Lung (tissue), 12 donors: Measurements from ENCODE around the gene ALKBH5. TPM values are rescaled to one million over a fixed set of nuclear protein-coding genes. Genes with fewer than 3 reads are reported as not detected.
A peak's percentile ranks its signal among the peaks of the same experiment; 100 is the strongest.

Source experiments
- ATAC-seq: fragments of 200-7000 bp; cut with Tn5 transposase; one replicate; pipeline ENCODE4 v1.9.1; 2020; ENCODE audit warnings: moderate number of reproducible peaks; ENCODE audit not compliant: insufficient read depth, low FRiP score
- DNase-seq, 3 donors: peaks; one replicate each; pipeline ENCODE4 v3.0.0-alpha.2; 2013 to 2017
- H3K27ac ChIP-seq, 2 donors: one replicate each; pipeline ENCODE4 v1.5.1; 2013; ENCODE audit warnings: mild to moderate bottlenecking in 2 of 2, moderate library complexity in 2 of 2, control low read depth in 1 of 2, inconsistent platforms in 1 of 2, low read depth in 1 of 2, low read length in 1 of 2
- H3K27me3 ChIP-seq, 3 donors: one replicate each; pipeline ENCODE4 v1.5.1; 2013; ENCODE audit warnings: low read length in 2 of 3; ENCODE audit not compliant: control insufficient read depth in 3 of 3, insufficient read depth in 3 of 3
- H3K36me3 ChIP-seq, 4 donors: one replicate each; pipeline ENCODE4 v1.5.1; 2013; ENCODE audit warnings: low read length in 4 of 4, mild to moderate bottlenecking in 1 of 4, moderate library complexity in 1 of 4; ENCODE audit not compliant: control insufficient read depth in 4 of 4, insufficient read depth in 4 of 4
- H3K4me1 ChIP-seq, 5 donors: one replicate each; pipeline ENCODE4 v1.5.1; 2013; ENCODE audit warnings: low read length in 5 of 5, mild to moderate bottlenecking in 2 of 5, moderate library complexity in 1 of 5; ENCODE audit not compliant: control insufficient read depth in 5 of 5, insufficient read depth in 5 of 5
- H3K4me3 ChIP-seq: one replicate; pipeline ENCODE4 v1.5.1; 2013; ENCODE audit warnings: mild to moderate bottlenecking, control low read depth, moderate library complexity
- H3K9ac ChIP-seq, 2 donors: one replicate each; pipeline ENCODE4 v1.5.1; 2013; ENCODE audit warnings: low read length in 2 of 2, control low read depth in 1 of 2; ENCODE audit not compliant: insufficient read depth in 1 of 2
- H3K9me3 ChIP-seq, 4 donors: one replicate each; pipeline ENCODE4 v1.5.1; 2013; ENCODE audit warnings: low read length in 3 of 4, mild to moderate bottlenecking in 1 of 4, moderate library complexity in 1 of 4; ENCODE audit not compliant: control insufficient read depth in 4 of 4, insufficient read depth in 3 of 4
- WGBS, 2 donors: extraction: QIAGEN DNeasy Blood & Tissue Kit; methylation state at CpG; one replicate each; pipeline ENCODE4 v1.1.7; 2013; 5-methylcytosine and 5-hydroxymethylcytosine counted together
- polyA plus RNA-seq, 2 donors: library from polyadenylated mRNA; stranded (reverse); fragments of 200-250 nt; gene quantifications; one replicate each; pipeline ENCODE4 v1.2.1, GENCODE V29; 2013
- total RNA-seq, 2 donors: library from RNA; depleted of rRNA in 1 of 2; stranded (reverse); fragments of >200 nt in 1 of 2; gene quantifications; one replicate each; pipeline ENCODE4 v1.2.1, GENCODE V29; 2014 to 2021
- TF ChIP-seq, protein P1 (sequence below): IDR thresholded peaks from 2 replicates; pipeline ENCODE4 v1.5.1; 2012; ENCODE audit warnings: mild to moderate bottlenecking; ENCODE audit errors: control extremely low read depth, extremely low read depth
- donor health status: control.
- donor health status: control.
- donor health status: Bipolar disorder and iron deficiency.
- donor health status: healthy.
- donor health status: DM: yes; HTN: yes; CAD: no.

The ALKBH5 gene
- total and polyA plus RNA-seq, 4 donors = 30.2 to 104 (median 59.8) TPM

DNA sequence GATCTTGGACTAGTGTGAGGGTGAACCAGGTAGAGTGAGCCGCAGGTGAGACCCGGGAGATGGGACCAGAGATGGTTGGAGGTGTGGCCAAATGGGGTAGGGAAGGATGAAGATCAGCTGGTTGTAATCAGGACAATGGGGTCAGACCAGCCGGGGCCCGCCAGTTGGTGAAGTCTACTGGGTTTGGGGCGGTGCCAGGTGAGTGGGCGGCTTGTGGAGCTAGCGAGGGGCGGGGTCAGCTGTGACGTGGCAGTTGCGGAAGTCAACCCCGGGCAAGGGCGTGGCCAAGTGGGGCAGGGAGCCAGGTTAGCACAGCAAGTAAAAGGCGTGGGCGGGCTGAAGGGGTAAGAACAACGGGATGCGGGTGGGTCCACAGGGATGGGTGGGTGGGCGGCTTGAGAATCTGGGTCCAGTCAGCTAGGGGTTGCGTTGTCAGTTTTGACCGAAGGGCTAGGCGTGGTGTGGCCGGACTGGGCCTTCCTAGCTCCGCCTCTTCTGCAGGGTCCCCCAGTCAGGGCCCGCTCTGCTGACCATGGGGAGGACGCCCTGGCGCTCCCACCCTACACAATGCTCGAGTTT is 25.5 kb upstream of the ALKBH5 start:
- Histone ChIP-seq H3K27ac (peak overlapping the region in 1 of 2 donors; percentile 45), H3K4me3 (no peak overlapping the region), H3K9ac (no peak overlapping the region), H3K36me3 (no peaks in the 10 kb centered on the region), H3K4me1 (peaks cover 0 to 12% (median 0%) of the 10 kb centered on the region in 5 donors), H3K9me3 (no peaks in the 10 kb centered on the region), H3K27me3 (no peaks in the 10 kb centered on the region)
- peak; percentile 87 to 94 (median 92) for DNase-seq
- 8% methylated on average over 25 to 26 of the region's 26 CpGs for WGBS, 2 donors
- peak; percentile 70 for ATAC-seq
- TF ChIP-seq, protein P1, sequence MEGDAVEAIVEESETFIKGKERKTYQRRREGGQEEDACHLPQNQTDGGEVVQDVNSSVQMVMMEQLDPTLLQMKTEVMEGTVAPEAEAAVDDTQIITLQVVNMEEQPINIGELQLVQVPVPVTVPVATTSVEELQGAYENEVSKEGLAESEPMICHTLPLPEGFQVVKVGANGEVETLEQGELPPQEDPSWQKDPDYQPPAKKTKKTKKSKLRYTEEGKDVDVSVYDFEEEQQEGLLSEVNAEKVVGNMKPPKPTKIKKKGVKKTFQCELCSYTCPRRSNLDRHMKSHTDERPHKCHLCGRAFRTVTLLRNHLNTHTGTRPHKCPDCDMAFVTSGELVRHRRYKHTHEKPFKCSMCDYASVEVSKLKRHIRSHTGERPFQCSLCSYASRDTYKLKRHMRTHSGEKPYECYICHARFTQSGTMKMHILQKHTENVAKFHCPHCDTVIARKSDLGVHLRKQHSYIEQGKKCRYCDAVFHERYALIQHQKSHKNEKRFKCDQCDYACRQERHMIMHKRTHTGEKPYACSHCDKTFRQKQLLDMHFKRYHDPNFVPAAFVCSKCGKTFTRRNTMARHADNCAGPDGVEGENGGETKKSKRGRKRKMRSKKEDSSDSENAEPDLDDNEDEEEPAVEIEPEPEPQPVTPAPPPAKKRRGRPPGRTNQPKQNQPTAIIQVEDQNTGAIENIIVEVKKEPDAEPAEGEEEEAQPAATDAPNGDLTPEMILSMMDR = no peak

DNA sequence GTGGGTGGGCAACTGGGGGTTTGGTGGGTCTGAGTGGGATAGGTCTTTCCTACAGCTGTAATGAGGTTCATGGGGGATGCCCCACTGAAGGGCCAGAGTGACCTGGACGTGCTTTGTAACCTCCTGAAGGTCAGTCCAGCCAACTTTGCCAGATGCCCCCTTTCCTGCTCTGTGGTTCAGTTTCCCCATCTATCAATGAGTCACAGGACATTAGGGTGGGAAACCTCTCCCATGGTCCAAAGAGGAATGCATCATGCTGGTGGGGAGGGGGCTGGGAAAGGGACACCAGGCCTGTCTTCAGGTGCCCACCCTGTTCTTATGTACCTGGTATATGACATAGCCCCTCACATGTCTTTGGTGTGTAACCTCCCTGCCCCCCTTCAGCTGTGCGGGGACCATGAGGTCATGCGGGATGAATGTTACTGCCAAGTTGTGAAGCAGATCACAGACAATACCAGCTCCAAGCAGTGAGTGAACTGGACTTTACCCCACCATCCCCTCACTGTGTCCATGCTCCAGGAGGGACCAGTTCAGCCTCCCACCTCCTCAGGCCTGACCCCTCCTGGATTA is 24.0 kb upstream of the ALKBH5 start:
- Histone ChIP-seq H3K36me3 (no peaks in the 10 kb centered on the region), H3K27ac (no peak overlapping the region), H3K4me3 (no peak overlapping the region), H3K27me3 (no peaks in the 10 kb centered on the region), H3K9ac (no peak overlapping the region), H3K4me1 (peaks cover 0 to 8% (median 0%) of the 10 kb centered on the region in 5 donors), H3K9me3 (no peaks in the 10 kb centered on the region)
- TF ChIP-seq, protein P1 = no peak
- DNase-seq (no peak), ATAC-seq (no peak)
- 91 to 97% methylated on average over 3 of the region's 3 CpGs for WGBS, 2 donors

DNA sequence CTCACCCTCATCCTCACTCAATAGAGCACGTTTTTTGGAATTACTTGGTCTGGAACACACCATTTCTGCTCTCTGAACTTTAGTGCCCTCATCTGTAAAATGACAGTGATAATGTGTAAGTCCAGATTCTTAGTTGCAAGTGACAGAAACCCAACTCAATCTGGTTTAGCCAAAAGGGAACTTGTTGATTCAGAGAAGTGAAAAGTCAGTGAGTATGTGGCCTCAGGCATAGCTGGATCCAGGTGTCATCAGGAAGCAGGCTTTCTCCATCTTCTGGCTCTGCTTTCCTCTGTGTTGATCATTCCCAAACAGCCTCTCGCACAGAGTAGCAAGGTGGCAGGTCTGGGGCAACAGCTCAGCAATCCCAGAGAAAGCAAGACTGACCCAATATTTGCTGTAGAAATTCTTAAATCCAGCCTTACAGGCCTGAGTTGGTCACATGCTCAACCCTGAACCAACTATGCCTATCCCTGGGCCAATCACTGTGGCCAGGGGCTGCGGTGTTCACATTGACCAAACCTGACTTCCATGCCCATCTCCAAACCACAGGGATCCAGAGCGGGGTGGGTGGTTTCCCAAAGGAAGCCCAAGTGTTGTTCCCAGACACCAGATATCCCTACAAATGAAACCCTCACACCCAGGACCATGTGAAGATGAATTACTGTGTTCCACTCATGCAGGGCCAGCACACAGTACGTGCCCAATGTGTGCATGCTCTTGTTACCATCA is 23.3 kb upstream of the ALKBH5 start:
- TF ChIP-seq, protein P1 = no peak
- WGBS, 2 donors = 91 to 92% methylated on average over 5 of the region's 5 CpGs

More for the DNA sequence above, 23.3 kb upstream of the ALKBH5 start:
- DNase-seq = no peak
- ATAC-seq = no peak
- H3K27ac ChIP-seq = no peak overlapping the region
- no peaks in the 10 kb centered on the region for H3K27me3 ChIP-seq
- H3K4me3 ChIP-seq = no peak overlapping the region
- peaks cover 0 to 8% (median 0%) of the 10 kb centered on the region in 5 donors for H3K4me1 ChIP-seq
- no peak overlapping the region for H3K9ac ChIP-seq
- H3K9me3 ChIP-seq = no peaks in the 10 kb centered on the region
- no peaks in the 10 kb centered on the region for H3K36me3 ChIP-seq
